Hematopoietic multipotent progenitor cell treated with erythropoietin and hydrocortisone succinate and interleukin-3 and kit ligand, for 17 days (in vitro differentiated cells): ENCODE measurements around the gene EFEMP2.
"Not testable (repeated sequence)": the region's sequence is repeated elsewhere in the genome, so short reads cannot be mapped to it uniquely, and the experiment has no call there.

Experiments
- DNase-seq: peaks from one replicate; pipeline ENCODE4 v3.0.0-alpha.2; 2015; ENCODE audit warnings: low spot score

EFEMP2 gene

GRCh38 chr11:65900125-65900898 is 27.7 kb upstream of the EFEMP2 start, which contains the start of gene FOSL1:
Gene FOSL1 (minus strand): TSS chr11:65900388. CDS start chr11:65900339, 49 bp downstream.
- peak; percentile 96 for DNase-seq

GRCh38 chr11:65899356-65900124 is 26.9 kb upstream of the EFEMP2 start:
- DNase-seq: peak; percentile 90

DNA sequence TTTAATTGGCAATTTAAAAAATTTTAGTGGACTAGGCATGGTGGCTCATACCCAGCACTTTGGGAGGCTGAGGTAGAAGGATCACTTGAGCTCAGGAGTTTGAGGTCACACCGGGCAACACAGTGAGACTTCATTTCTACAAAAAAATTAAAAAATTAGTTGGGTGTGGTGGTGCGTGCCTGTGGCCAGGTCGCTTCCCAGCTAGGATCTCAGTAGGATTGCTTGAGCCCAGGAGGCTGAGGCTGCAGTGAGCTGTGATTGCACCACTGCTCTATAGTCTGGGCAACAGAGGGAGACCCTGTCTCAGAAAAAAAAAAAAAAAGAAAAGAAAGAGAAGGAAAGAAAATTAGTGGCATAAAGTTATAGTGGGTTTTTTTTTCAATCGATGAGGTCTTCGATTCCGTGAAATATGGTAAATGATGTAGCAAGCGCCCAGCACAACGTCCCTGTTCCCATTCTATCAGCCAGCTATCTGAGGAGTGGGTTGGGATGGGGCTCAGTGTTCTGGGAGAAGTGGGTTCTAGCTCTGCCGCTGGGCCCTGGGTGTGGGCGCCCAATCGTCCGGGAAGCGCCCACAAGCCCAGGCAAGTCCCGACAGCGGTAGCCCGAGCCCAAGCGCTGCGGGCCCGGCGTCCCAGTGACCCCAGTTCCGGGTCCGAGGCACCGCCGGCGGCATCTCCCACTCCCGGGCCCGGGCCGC is 26.2 kb upstream of the EFEMP2 start:
- no peak for DNase-seq

- no peak for DNase-seq
Measured at GRCh38 chr11:65897020-65897471, 24.4 kb upstream of the EFEMP2 start.

GRCh38 chr11:65896034-65896999 is 23.7 kb upstream of the EFEMP2 start:
- no peak for DNase-seq

- DNase-seq: no peak
Measured at GRCh38 chr11:65895482-65895981, 22.9 kb upstream of the EFEMP2 start.

GRCh38 chr11:65894034-65894591 is 21.5 kb upstream of the EFEMP2 start:
- no peak for DNase-seq

- no peak for DNase-seq
Measured at GRCh38 chr11:65892661-65893317, 20.2 kb upstream of the EFEMP2 start.

GRCh38 chr11:65892137-65892540 is 19.5 kb upstream of the EFEMP2 start:
- DNase-seq: not testable (repeated sequence)

DNA sequence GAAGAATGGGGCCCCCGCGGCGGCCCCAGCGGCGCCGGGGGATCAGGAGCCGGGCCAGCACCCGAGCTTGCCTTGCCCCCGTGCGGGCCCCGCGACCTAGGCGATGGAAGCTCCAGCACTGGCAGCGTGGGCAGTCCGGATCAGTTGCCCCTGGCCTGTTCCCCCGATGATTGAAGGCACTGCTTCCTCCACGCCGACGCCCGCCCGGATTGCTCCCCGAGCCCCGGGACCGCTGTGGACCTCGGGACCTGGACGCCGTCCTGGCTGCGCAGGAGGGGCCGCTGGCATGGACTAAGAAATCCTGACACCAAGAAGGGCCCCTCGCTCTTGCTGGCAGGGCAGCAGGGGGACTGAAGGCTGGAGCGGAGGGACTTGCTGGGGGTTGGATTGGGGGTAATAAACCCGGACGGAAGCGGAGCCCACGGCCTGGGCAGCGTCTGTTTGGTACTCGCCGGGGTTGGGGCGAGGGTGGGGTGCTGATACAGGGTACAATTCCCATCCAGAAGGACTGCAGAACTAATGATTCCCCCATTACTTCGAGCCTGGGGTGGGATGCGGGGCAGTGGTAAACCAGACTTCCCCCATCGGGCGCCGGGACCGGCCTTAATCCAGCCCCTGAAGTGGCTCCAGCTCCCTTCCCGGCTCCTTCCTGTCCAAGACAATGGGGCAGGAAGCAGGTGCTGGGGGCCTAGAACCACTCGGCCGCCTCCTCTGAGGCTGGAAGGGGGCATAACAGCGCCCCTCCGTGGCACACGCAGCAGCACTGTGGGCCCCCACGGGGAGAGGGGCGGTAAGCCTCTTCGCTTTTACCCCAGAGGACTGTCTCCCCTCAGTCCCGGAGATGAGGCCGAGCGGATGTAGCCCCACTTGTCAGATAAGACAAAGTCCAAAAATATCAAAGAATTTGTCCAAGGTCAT is 18.9 kb upstream of the EFEMP2 start:
- no peak for DNase-seq

DNA sequence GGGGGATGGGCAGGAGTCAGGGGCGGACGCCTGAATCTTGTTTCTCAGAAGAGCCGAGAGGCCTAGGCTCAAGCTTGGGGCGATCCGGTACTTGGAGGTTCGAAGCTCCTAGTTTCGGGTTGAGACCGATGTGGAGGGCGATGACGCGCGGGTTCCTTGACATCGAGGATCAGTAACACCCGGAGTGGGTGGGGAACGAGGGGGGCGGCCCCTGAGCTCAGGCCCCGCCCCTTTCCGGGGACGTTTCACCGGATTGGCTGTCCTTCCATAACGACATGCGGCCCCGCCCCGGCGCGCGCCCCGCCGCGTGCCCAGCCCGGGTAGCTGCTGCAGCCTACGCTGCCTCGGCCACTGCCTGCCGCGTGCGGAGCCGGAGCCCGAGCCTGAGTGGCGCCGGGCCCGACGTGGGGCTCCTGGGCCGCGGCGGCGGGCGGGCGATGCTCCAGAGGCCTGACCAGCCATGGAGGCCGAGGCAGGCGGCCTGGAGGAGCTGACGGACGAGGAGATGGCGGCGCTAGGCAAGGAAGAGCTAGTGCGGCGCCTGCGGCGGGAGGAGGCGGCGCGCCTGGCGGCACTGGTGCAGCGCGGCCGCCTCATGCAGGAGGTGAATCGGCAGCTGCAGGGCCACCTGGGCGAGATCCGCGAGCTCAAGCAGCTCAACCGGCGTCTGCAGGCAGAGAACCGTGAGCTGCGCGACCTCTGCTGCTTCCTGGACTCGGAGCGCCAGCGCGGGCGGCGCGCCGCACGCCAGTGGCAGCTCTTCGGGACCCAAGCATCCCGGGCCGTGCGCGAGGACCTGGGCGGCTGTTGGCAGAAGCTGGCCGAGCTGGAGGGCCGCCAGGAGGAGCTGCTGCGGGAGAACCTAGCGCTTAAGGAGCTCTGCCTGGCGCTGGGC is 18.0 kb upstream of the EFEMP2 start, which contains the start of gene CCDC85B:
Gene CCDC85B, plus strand, starts transcription at position 350 of the 895 bp plus-strand sequence. Its CDS starts 111 bp downstream, at position 461.
- DNase-seq: peak; percentile 97

DNA sequence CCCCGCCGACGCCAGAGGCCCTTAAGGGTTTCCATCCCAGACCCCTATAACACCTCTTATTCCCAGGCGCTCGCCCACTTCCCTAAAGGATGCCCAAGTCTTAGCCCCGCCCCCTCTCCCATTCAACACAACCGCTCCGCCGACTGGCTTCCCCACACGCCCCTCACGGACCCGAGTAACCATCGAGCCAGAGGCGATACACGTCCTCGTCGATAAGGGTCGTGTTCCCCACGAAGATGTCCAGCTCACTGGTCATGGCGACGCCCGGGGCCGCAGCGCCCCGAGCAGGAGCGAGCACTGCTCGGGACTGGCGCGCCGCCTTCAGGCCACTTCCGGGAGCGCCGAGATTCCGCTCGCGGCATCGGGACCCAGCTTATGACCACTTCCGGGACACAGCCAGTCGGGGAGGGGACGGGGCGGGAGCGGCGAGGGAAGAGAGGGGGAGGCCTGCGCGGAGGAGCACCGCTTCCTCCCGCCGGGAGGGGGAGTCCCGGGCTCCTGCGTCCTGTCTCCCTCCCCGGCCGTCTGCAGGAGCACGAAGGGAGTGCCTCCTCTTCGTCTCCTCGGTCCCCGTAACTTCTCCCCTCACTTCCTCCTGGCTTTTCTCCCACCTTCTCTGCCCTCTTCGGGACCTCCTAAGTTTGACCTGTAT is 15.7 kb upstream of the EFEMP2 start, which contains the start of gene FIBP:
Gene FIBP, minus strand, starts transcription at position 309 of the 652 bp plus-strand sequence. Its CDS starts 53 bp downstream, at position 256.
- DNase-seq: peak; percentile 95

- no peak for DNase-seq
Measured at GRCh38 chr11:65887723-65888162, 15.1 kb upstream of the EFEMP2 start.

DNA sequence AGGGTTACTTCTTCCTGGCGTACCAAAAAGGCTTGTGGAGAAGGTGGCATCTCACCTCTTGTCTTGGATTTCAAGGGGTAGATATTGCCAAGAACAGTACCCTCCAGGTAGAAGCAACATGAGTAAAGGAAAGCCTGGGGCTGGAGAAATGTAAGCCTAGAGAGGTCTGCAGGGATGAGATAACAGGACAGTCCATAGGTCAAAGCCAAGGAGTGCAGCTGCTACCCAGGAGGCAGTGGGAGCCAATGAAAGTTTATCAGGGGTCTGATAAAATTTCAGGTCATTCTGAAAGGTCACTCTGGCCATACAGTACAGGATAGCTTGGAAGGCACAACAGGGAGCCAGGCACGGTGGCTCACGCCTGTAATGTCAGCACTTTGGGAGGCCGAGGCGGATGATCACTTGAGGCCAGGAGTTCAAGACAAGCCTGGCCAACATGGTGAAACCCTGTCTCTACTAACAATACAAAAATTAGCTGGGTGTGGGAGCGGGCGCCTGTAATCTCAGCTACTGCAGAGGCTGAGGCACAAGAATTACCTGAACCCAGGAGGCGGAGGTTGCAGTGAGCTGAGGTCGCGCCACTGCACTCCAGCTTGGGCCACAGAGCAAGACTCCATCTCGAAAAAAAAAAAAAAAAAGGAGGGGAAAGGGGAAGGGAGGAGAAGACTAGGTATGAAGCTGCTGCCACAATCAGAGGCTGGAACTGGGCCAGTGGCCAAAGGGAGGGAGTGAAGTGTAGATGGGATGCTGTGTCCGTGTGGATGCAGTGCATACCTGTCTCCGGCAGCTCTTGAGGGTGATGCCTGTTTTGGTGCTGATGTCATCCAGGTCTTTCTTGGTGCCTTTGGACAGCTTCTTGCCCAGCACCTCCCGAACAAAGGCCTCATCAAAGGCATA is 14.5 kb upstream of the EFEMP2 start:
- no peak for DNase-seq

- DNase-seq: no peak
Measured at GRCh38 chr11:65885808-65886536, 13.4 kb upstream of the EFEMP2 start.
